ENCODE measurements around the gene CD44.
A peak's percentile ranks its signal among the peaks of the same experiment; 100 is the strongest.

Gene CD44

DNA sequence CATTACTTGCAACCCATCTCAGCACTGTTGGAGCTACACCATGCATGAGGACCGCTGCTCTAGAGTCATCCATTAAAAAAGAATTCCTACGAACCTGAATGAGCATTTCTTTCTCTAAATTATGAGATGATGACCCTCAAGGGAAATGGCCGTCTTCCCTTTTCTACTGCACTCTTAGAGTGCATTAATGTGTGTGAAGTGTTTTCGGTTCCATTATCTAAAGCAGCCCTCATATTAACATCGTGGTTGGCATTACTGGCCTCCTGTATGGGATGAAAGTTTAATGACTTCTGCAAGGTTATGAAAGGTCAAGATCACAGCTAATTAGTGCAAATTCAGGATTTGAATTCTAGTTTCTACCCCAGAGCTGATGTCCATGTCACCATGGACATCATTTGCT lies 16.7 kb downstream of the CD44 start:
- DNase-seq (ENCODE audit: low spot score) (no peak), FAIRE-seq (no peak)

GRCh38 chr11:35157814-35158700 lies 19.1 kb downstream of the CD44 start:
- no peak for DNase-seq (ENCODE audit: low spot score)
- FAIRE-seq: no peak

DNA sequence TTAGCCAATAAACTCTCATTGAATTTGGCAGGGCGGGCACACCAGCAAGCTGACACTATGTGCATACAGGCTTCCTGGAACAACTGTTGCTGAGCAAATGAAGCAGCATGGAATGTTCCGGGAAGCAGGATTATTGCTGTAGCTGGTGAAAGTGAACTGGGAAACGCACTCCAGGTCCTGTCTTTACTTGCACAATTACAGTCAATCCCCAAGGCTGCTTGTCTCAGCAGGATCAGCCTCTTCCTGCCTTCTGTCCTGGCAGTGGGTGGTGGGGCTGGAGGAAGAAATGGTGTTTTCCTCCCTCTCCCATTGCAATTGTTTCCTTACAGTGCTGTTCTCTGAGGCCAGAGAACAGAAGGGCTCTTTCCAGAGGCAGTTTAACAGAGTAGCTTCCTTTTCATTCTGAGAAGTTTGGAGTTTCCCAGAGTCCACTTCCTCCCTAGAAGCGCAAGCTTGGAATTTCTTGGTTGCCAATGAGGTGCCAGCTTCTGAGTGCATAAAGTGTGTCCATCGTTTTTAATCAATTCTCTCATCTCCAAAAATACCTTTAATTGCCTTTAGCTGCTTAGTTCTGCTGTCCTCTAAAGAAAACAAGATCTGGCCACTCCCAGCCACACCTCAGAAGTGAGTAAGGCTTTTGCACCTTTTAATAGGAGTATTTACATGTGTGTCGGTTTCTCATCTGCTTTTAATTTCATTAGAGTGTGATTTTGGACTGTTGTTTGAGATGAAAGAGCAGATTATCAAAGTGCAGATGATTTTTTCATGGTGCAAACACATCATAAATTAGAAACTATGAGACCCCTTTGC lies 19.9 kb downstream of the CD44 start:
- DNase-seq (ENCODE audit: low spot score) (no peak), FAIRE-seq (no peak)

DNA sequence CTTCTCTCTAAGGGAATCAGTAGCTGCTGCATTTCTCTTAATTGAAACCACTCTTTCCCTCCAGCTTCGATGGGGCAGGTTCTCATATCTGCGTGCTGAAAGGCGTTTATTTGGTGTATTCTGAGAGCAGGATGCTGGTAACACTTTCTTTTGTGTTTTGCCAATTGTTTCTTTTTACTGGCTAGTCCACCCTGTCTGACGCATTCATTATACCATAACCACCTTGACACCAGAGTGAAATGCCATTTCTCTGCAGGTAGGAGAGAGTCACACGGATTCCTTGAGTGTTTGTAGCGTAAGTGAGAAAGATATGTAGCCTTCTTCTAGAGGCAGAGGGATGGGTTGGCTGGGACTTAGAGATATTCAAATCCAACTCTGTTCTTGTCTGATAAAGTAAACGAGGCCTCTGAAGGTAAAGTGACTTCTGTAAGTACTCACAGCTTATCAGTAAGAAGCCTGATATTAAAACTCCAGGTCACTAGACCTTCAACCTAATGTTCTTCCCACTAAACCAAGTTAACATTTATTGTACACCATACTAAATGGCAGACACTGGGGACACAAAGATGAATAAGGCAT lies 21.4 kb downstream of the CD44 start:
- FAIRE-seq: no peak
- no peak for DNase-seq (ENCODE audit: low spot score)

DNA sequence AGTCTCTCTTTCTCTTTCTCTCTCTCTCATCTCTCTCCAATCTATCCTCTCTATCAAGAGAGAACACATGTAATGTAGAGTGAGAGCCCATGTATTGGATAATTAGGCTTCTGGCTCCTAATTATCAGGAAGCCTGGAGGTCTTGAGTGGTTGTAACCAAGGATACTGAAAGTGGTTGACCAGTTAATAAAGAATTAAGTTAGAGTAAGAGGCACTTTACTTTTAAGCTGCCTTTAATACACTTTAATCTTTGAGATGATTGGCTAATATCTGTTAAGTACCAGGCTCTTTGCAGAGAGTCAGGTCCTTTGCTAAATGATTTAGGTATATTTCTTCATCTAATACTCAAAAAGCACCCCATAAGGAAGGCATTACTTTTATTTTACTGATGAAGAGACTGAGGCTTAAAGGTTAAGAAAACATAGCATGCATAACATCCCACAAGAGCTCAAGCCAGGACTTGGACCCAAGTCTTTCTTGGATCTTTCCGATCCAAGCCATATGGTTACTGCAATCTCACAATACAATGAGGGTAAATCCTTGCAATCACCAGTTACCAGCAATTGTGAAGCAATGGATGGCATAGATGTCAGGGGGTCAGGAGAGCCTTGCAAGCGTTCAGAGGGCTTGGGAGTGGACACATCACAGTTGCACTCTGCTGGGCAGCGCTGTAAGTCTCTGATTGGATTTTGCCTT lies 22.1 kb downstream of the CD44 start:
- DNase-seq (ENCODE audit: low spot score) (no peak), FAIRE-seq (no peak)

GRCh38 chr11:35162745-35163144 lies 23.8 kb downstream of the CD44 start:
- FAIRE-seq (no peak), DNase-seq (ENCODE audit: low spot score) (no peak)

GRCh38 chr11:35163209-35163608 lies 24.2 kb downstream of the CD44 start:
- FAIRE-seq (peak; percentile 96), DNase-seq (ENCODE audit: low spot score) (peak; percentile 96)

GRCh38 chr11:35163702-35164496 lies 24.9 kb downstream of the CD44 start:
- DNase-seq (ENCODE audit: low spot score): peak; percentile 30
- FAIRE-seq: no peak

DNA sequence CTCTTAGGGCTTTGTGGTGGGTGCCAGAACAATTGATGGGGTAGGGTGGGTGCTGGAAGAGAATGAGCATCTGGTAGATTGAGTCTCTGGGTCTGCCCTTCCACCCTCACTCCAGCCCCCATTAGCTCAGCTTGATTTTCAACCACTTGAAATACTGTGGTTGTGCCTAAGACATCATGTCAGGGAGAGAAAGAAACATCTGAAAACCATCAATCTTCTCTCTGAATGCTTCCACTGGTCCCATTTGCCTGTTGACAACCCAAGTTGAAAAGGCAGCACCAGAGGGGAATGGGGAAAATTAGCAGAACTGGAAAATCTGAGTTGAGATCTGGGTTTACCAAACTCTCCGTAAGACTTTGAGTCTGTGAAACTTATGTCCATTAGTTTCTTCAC lies 26.1 kb downstream of the CD44 start:
- FAIRE-seq: no peak
- no peak for DNase-seq (ENCODE audit: low spot score)

- peak; percentile 83 for DNase-seq (ENCODE audit: low spot score)
Measured at GRCh38 chr11:35165423-35166368, 26.7 kb downstream of the CD44 start.

GRCh38 chr11:35166369-35167360 lies 27.7 kb downstream of the CD44 start:
- FAIRE-seq (peak; percentile 88), DNase-seq (ENCODE audit: low spot score) (peak; percentile 92)

More at GRCh38 chr11:35165423-35166368, 26.7 kb downstream of the CD44 start:
- peak; percentile 85 for FAIRE-seq

DNA sequence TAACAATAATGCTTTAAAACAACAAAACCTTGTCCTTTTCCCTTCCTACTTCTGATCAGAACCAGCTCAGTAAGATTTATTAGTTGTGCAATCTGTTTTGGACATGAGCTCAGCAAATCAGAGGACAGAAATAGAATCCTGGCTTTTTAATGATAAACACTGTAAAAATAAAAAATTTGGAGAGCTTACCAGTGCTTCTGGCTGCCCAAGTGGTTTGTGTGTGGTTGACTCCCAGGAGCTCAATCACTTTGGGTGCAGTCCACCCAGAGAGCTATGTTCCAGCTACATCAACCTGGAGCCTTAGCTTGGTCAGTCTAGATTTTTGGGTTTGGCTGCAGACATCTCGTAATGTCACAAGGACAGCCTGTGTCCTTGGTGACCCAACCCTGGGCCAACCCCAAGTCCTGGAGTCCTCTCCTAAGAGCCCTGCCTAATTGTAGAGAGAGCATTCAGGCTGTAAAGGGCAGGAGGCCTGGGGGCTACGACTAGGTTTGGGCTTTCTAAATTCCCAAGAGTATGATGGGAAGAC lies 28.5 kb downstream of the CD44 start:
- FAIRE-seq (no peak), DNase-seq (ENCODE audit: low spot score) (no peak)

GRCh38 chr11:35168671-35169070 lies 29.7 kb downstream of the CD44 start:
- FAIRE-seq: no peak
- no peak for DNase-seq (ENCODE audit: low spot score)

GRCh38 chr11:35169112-35169511 lies 30.1 kb downstream of the CD44 start:
- DNase-seq (ENCODE audit: low spot score) (no peak), FAIRE-seq (no peak)

- DNase-seq (ENCODE audit: low spot score) (no peak), FAIRE-seq (no peak)
Measured at GRCh38 chr11:35169754-35170153, 30.8 kb downstream of the CD44 start.

- no peak for DNase-seq (ENCODE audit: low spot score)
- no peak for FAIRE-seq
Measured at GRCh38 chr11:35170503-35170902, 31.5 kb downstream of the CD44 start.

DNA sequence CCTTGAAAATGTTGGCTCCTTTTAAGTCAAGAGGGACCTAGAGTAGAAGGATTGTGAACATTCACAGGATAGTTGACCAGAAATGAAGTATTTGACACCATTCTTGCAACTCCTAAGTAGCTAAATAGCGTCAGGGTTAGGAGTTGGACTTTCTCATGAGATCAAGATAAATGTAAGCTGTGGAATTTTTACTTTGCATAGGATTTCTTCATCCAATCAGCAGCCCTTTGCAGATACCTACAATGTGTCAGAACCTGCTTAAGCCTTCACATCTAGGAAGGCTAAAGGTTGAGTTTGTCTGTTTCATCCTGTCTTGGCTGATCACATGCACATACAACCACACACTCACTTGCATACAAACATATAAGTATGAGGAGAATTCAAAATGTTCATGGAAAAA lies 32.3 kb downstream of the CD44 start:
- FAIRE-seq (no peak), DNase-seq (ENCODE audit: low spot score) (no peak)

GRCh38 chr11:35173011-35173511 lies 34.1 kb downstream of the CD44 start:
- DNase-seq (ENCODE audit: low spot score): no peak
- no peak for FAIRE-seq

All from RCC 7860 (cell line).